Testis (tissue), 3 donors: ENCODE measurements around the gene PKNOX2. TPM values are rescaled to one million over a fixed set of nuclear protein-coding genes. Genes with fewer than 3 reads are reported as not detected.

Experiments
- DNase-seq: peaks from one replicate; pipeline ENCODE4 v3.0.0-alpha.2; 2019
- H3K27ac ChIP-seq, 2 donors: fragments of 200-600 bp; sonication (generic); one replicate each; pipeline ENCODE4 v1.5.1; 2019
- H3K27me3 ChIP-seq: fragments of 200-600 bp; sonication (generic); one replicate; pipeline ENCODE4 v1.5.1; 2019
- H3K36me3 ChIP-seq: fragments of 200-600 bp; sonication (generic); one replicate; pipeline ENCODE4 v1.5.1; 2017; ENCODE audit warnings: low read depth; ENCODE audit errors: missing control alignments
- H3K4me1 ChIP-seq: fragments of 200-600 bp; sonication (generic); one replicate; pipeline ENCODE4 v1.5.1; 2019
- H3K4me3 ChIP-seq, 2 donors: fragments of 200-600 bp; sonication (generic); one replicate each; pipeline ENCODE4 v1.5.1; 2017 to 2019
- H3K9me3 ChIP-seq: fragments of 200-600 bp; sonication (generic); one replicate; pipeline ENCODE4 v1.5.1; 2017
- POLR2A ChIP-seq: fragments of 450-650 bp; IDR thresholded peaks from one replicate; pipeline ENCODE4 v1.6.1; 2017; ENCODE audit warnings: antibody characterized with exemption, mild to moderate bottlenecking, moderate library complexity
- WGBS, 2 donors: methylation state at CpG; one replicate each; pipeline ENCODE4 v1.1.5; 2018; 5-methylcytosine and 5-hydroxymethylcytosine counted together
- intact Hi-C: fragments of 100-400 bp; cut with DNase I; formaldehyde crosslinking; loops from one replicate; pipeline ENCODE4 v1.15.1; 2023; ENCODE audit warnings: low total_unique reads
- polyA plus RNA-seq: library from polyadenylated mRNA; stranded (reverse); fragments of 350-450 nt; fragmentation: Illumina TruSeq; extraction: RNeasy Lipid Tissue Mini Kit (QIAGEN cat#74804); gene quantifications from one replicate; pipeline ENCODE4 v1.2.3, GENCODE V29; 2014; ENCODE audit warnings: low read depth, low replicate concordance; ENCODE audit not compliant: insufficient read depth
- total RNA-seq, 2 donors: library from RNA; depleted of rRNA; stranded (reverse); fragments of >200 nt; gene quantifications; one replicate each; pipeline ENCODE4 v1.2.3, GENCODE V29; 2016
- TF ChIP-seq, protein P1 (sequence below), 3 experiments: fragments of 450-650 bp in 2 of 3; fragments of 200-600 bp in 1 of 3; sonication (generic) in 1 of 3; IDR thresholded peaks; one replicate each; pipeline ENCODE4 v1.5.1; 2016 to 2019; ENCODE audit warnings: antibody characterized with exemption in 3 of 3, mild to moderate bottlenecking in 2 of 3, moderate library complexity in 1 of 3

The PKNOX2 gene
- total and polyA plus RNA-seq, 3 donors from 2014 or later, result 5.5 to 10.4 (median 7.3) TPM

GRCh38 chr11:125381499-125382044 lies 217.0 kb downstream of the PKNOX2 start:
- TF ChIP-seq POLR2A, result no peak

DNA sequence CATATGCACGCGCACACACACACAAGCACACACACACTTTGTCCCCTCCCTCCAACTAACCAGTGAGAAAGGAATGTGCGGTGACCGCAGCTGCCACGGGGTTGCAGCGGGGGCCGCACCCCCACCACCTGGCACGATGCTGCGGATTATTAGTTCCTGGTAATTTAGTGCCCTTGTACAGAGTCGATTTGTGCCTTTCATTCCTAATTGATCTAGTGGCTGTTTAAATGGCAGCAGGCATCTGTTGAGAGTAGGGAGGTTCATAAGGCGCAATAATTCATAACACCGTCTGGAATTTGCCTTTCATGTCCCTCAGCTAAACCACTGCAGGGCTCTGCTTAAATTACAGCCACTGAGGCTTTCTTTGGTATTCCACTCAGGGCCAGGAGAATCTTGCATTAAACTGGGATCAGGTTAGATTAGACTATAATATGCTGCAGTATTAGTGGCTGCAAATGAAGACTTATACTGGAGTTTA lies 217.8 kb downstream of the PKNOX2 start:
- no peaks in the 10 kb centered on the region for H3K27me3 ChIP-seq
- H3K4me3 ChIP-seq, result no peak overlapping the region
- TF ChIP-seq, protein P1, sequence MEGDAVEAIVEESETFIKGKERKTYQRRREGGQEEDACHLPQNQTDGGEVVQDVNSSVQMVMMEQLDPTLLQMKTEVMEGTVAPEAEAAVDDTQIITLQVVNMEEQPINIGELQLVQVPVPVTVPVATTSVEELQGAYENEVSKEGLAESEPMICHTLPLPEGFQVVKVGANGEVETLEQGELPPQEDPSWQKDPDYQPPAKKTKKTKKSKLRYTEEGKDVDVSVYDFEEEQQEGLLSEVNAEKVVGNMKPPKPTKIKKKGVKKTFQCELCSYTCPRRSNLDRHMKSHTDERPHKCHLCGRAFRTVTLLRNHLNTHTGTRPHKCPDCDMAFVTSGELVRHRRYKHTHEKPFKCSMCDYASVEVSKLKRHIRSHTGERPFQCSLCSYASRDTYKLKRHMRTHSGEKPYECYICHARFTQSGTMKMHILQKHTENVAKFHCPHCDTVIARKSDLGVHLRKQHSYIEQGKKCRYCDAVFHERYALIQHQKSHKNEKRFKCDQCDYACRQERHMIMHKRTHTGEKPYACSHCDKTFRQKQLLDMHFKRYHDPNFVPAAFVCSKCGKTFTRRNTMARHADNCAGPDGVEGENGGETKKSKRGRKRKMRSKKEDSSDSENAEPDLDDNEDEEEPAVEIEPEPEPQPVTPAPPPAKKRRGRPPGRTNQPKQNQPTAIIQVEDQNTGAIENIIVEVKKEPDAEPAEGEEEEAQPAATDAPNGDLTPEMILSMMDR (IDR thresholded peaks at IDR 0.05), result no peak
- TF ChIP-seq POLR2A, result no peak
- intact Hi-C loops, result no loop called here
- no peaks in the 10 kb centered on the region for H3K36me3 ChIP-seq
- DNase-seq, result no peak
- no peak overlapping the region for H3K27ac ChIP-seq
- no peaks in the 10 kb centered on the region for H3K9me3 ChIP-seq
- H3K4me1 ChIP-seq, result no peaks in the 10 kb centered on the region
- WGBS, 2 donors, result 74 to 78% methylated on average over 11 to 12 of the region's 12 CpGs

More at GRCh38 chr11:125381499-125382044, 217.0 kb downstream of the PKNOX2 start:
- intact Hi-C loops, result no loop called here
- H3K4me1 ChIP-seq, result no peaks in the 10 kb centered on the region
- H3K36me3 ChIP-seq, result no peaks in the 10 kb centered on the region
- no peaks in the 10 kb centered on the region for H3K27me3 ChIP-seq
- no peak overlapping the region for H3K4me3 ChIP-seq
- no peak overlapping the region for H3K27ac ChIP-seq
- no peaks in the 10 kb centered on the region for H3K9me3 ChIP-seq
- no peak for DNase-seq
- WGBS, 2 donors, result 90 to 93% methylated on average over 7 of the region's 7 CpGs

DNA sequence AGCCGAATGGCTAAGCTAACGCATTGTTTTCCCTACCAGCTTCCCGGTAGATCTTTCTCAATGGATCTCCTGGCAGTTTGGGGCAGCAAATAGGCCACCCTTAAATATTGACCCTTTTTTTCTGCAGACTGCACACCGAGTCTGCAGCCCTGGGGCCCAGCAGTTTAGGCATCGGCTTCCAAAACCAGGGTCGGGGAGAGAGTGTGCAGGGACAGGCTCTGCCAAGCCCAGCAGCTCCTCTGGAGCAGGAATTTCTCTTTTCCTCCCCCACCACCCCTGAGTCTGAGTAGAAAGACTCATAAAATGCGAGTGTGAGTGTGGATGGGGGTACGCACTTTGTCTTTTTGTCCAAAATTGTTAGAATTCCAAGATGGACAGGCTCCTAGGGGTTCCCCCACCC lies 218.3 kb downstream of the PKNOX2 start:
- no peak overlapping the region for H3K4me3 ChIP-seq
- no peaks in the 10 kb centered on the region for H3K27me3 ChIP-seq
- no peak for TF ChIP-seq POLR2A
- TF ChIP-seq, protein P1 (IDR thresholded peaks at IDR 0.05), result no peak
- no peak for DNase-seq
- H3K36me3 ChIP-seq, result no peaks in the 10 kb centered on the region
- no peaks in the 10 kb centered on the region for H3K4me1 ChIP-seq
- no peaks in the 10 kb centered on the region for H3K9me3 ChIP-seq
- WGBS, 2 donors, result 82 to 83% methylated on average over 8 of the region's 8 CpGs
- intact Hi-C loops, result no loop called here
- no peak overlapping the region for H3K27ac ChIP-seq

DNA sequence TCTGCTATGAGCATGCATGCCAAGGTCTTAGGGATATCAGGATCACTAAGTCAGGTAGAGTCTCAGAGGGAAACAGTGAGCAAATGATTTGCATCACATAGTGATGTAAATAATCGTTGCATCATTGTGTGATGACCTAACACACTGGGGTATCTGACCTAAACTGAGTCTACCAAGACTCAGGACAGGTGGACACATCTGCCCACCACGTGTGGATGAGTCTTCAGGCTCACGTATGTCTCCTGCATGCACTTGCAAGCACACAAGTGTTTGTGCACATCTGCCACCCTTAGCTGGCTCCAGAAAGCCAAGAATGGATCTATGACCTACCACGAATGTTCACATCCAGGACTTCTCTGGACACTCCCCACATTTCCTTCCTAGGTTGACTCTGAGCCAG lies 220.3 kb downstream of the PKNOX2 start:
- 84 to 87% methylated on average over 4 of the region's 4 CpGs for WGBS, 2 donors
- H3K36me3 ChIP-seq, result no peaks in the 10 kb centered on the region
- DNase-seq, result no peak
- no peak overlapping the region for H3K4me3 ChIP-seq
- TF ChIP-seq POLR2A, result no peak
- TF ChIP-seq, protein P1 (IDR thresholded peaks at IDR 0.05), result no peak
- H3K27ac ChIP-seq, result no peak overlapping the region
- H3K4me1 ChIP-seq, result no peaks in the 10 kb centered on the region
- H3K27me3 ChIP-seq, result no peaks in the 10 kb centered on the region
- intact Hi-C loops, result no loop called here
- no peaks in the 10 kb centered on the region for H3K9me3 ChIP-seq

DNA sequence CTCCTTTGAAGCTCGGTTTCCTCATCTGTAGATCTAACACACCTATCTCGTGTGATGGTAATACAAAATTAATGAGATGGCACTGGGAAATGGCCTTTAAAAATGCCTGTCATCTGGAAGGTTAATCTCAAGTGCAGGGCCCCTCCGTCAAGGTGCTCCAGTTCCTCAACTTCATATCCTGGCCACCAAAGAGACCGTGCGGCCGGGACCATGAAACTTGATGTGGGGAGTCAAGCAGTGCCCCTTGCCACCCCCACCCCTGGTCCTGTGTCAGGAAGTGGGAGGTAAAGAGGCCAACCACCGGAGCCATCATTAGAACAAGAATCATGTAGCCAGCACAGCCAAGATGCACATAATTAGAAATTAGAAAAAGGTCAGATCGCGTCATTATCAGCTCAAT lies 223.3 kb downstream of the PKNOX2 start:
- no peak overlapping the region for H3K4me3 ChIP-seq
- H3K27ac ChIP-seq, result no peak overlapping the region
- peaks cover 5% of the 10 kb centered on the region for H3K4me1 ChIP-seq
- 87% methylated on average over 9 of the region's 9 CpGs for WGBS, 2 donors
- TF ChIP-seq POLR2A, result no peak
- TF ChIP-seq, protein P1 (IDR thresholded peaks at IDR 0.05), result no peak
- no peaks in the 10 kb centered on the region for H3K9me3 ChIP-seq
- DNase-seq, result no peak
- intact Hi-C loops, result no loop called here
- no peaks in the 10 kb centered on the region for H3K36me3 ChIP-seq
- no peaks in the 10 kb centered on the region for H3K27me3 ChIP-seq
